GDM1 (cell line): Measurements from ENCODE around the gene NFIA.

Experiments
- DNase-seq: peaks from one replicate; lab custom pipeline; 2025; lab: John Stamatoyannopoulos, UW

NFIA gene

DNA sequence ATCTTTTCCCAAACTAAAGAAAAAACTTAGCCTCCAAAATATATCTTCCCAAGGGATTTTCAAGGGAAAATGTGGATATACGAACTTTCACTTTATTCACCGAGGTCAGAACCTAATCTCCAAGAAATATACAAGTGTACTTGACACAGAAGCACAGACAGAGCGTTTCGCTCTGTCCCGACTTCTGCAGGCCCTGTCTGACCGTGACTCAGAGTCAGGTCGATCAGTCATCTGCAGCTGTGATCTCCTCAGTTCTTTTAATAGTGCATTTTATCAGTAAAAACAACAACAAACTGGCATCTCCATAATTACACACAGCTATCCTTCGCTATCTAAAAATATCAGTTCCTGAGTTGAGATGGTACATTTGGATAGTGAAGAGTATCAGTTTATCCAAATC is 416.0 kb downstream of the NFIA start:
- DNase-seq = no peak

DNA sequence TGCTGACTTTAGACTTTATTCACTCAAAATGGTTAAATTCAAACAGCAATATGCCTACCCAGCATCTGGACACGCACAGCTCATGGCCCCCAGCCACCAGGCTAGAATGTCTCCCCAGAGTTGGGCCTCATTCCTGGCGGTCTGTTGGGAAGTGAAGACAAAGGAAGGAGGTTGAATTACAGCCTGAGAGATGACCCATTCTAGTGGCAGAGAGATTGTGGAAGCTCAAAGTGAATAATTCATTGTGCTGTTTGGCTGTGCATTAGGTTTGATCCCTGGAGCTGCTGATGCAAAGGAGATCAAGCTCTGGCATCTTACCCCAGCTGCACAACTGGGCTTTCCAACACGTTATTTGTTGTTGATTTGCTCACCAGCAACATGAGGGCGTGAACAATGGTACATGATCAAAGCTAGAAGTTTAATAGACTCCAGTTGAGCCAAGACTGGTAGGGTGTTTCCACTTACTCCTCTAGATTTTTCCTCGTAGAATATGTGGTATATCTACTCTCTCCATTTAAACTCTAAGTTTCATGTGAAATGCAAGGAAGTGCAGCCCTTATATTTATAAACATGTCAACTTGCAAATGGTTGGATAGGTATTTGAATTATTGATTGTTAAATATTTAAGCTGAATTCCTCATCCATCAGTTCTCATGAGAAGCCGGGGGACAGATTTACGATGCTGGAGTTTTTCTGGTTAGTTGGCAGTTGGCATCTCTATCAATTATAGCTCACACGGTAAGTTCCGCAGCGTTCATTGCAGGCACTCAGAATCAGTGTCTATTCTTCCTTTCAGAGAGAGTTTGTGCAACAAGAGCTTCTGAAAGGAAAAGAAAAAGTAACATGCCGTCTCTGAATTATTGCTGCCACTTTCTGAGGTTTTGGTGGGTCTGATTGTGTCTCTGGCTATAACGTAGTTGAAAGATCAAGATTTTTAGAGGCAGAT is 419.9 kb downstream of the NFIA start:
- DNase-seq = no peak

DNA sequence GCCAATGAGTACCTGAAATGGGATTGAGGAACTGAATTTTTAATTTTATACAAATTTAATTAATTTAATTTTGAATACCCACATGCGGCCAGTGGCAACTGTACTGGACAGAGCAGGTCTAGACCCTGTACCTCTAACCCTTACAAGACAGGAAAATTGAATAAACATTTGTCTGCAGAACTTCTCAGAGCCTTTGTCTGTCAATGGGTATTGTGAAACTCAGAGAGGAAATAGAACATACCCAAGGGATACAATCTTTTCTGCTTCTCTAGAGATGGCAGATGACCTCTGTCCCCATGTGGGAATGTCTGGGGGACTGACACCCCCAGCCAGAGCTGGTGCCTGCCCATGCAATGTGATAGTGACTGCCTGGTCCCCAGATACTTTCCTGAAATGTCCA is 421.9 kb downstream of the NFIA start:
- DNase-seq = no peak

DNA sequence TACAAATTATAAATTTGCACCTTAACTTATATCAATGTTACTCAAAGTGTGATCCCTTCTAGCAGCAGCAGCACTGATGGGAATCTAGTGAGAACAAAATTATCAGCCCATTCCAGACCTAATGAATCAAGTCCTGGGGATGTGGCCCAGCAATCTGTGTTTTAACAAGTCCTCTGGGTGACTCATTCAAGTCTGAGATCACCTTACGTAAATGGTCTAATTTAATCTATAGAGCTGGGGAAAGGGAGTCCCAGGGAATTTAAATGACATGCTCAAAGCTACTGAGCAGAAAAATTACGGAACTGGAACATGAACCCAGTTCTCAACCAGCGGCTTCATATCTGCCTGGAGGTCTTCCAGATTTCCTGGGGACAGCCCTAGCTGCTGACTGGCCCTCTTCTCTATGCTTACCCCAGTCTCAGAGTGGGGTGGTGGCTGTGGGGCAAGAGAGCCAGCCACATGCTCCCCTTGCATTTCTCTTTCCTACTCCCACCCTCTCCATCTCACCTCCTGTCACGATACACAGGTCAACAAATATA is 422.6 kb downstream of the NFIA start:
- DNase-seq = no peak

DNA sequence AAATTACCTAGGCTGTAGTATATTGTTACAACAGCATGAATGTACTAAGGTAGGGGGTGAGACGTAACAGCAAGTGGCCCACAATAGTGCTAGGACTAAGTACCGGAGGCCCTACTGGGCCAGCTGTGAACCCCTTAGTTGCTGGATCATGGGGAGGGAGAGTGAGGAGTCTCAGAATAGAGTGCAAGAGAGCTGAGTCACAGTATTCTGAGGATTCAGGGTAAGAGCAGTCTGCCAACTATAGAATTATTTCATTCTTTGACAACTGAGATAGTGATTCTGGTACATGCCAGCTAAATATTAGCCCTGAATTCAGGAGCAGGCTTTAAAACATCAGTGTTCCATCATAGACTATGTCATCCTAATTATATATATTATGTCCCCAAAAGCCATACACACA is 423.9 kb downstream of the NFIA start:
- DNase-seq = no peak

DNA sequence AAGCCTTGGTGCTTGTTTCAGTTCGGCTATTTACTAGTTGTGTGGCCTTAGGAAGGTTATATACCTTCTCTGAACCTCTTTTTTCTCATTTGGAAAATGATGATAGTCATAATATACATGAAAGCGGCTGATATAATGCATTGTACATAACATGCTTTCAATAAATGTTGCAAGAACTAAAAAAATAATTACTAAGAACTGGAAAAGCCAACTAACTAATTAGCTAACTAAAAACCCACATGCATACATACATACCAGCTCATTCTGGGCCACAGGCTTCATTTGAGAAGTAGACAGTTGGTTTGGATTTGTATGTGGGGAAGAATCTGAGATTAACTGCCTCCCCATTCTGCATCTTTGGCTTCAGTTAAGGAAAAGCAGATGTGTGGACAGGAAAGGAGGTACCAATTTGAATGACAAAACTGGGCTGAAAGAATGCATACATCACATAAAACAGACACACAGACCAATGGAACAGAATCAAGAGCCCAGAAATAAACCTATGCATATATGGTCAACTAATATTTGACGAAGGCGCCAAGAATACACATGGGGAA is 424.7 kb downstream of the NFIA start:
- no peak for DNase-seq
